GM12875 (cell line): ENCODE results near the gene FAM13A.
"Not testable (repeated sequence)": the region's sequence is repeated elsewhere in the genome, so short reads cannot be mapped to it uniquely, and the experiment has no call there.

ENCODE experiments used
- H3K4me3 ChIP-seq: one replicate; pipeline ENCODE4 v1.5.1; 2011; ENCODE audit warnings: low read depth, low read length, control low read depth
- CTCF ChIP-seq: IDR thresholded peaks from 2 replicates; pipeline ENCODE4 v1.5.1; 2011; ENCODE audit warnings: low read depth, mild to moderate bottlenecking, control low read depth, inconsistent platforms, low read length, moderate library complexity, borderline replicate concordance; ENCODE audit not compliant: insufficient read depth

The FAM13A gene

GRCh38 chr4:89007338-89007939, 49.5 kb downstream of the FAM13A start:
- no peak for TF ChIP-seq CTCF
- no peak overlapping the region for H3K4me3 ChIP-seq

GRCh38 chr4:89006307-89006706, 50.7 kb downstream of the FAM13A start:
- no peak overlapping the region for H3K4me3 ChIP-seq
- TF ChIP-seq CTCF: no peak

GRCh38 chr4:89005066-89005465, 51.9 kb downstream of the FAM13A start:
- not testable (repeated sequence) for H3K4me3 ChIP-seq

- no peak for TF ChIP-seq CTCF
- H3K4me3 ChIP-seq: no peak overlapping the region
Observed at GRCh38 chr4:89001647-89002445, 55.1 kb downstream of the FAM13A start.

- H3K4me3 ChIP-seq: no peak overlapping the region
Observed at GRCh38 chr4:89000844-89001360, 56.1 kb downstream of the FAM13A start.

GRCh38 chr4:89000382-89000781, 56.6 kb downstream of the FAM13A start:
- no peak for TF ChIP-seq CTCF
- no peak overlapping the region for H3K4me3 ChIP-seq

More at GRCh38 chr4:89000844-89001360, 56.1 kb downstream of the FAM13A start:
- no peak for TF ChIP-seq CTCF

- no peak for TF ChIP-seq CTCF
- H3K4me3 ChIP-seq: no peak overlapping the region
Observed at GRCh38 chr4:88999392-88999930, 57.5 kb downstream of the FAM13A start.
